ENCODE results near the gene PNPLA7. TPM values are rescaled to one million over a fixed set of nuclear protein-coding genes. Genes with fewer than 3 reads are reported as not detected.
"Not testable (repeated sequence)": the region's sequence is repeated elsewhere in the genome, so short reads cannot be mapped to it uniquely, and the experiment has no call there.

Gene PNPLA7
- total RNA-seq (2014; rRNA removed; shearing (Covaris generic); ENCODE audit: low replicate concordance): not detected in 2 replicates

GRCh38 chr9:137550231-137550621 is at the start of gene PNPLA7:
Gene PNPLA7 (minus strand): TSS chr9:137550402. CDS start chr9:137550197, 205 bp downstream.
- Histone ChIP-seq H3K9me3 (no peaks in the 10 kb centered on the region), H3K27me3 (no peaks in the 10 kb centered on the region), H3K4me3 (peak within 1 kb of the TSS; percentile 66), H3K36me3 (peaks cover 13% of the 10 kb centered on the region)
- peak; percentile 76 for DNase-seq

GRCh38 chr9:137598943-137599342 is 48.7 kb upstream of the PNPLA7 start:
- Histone ChIP-seq H3K4me3 (no peak overlapping the region), H3K36me3 (no peaks in the 10 kb centered on the region), H3K9me3 (no peaks in the 10 kb centered on the region), H3K27me3 (no peaks in the 10 kb centered on the region)
- no peak for DNase-seq

DNA sequence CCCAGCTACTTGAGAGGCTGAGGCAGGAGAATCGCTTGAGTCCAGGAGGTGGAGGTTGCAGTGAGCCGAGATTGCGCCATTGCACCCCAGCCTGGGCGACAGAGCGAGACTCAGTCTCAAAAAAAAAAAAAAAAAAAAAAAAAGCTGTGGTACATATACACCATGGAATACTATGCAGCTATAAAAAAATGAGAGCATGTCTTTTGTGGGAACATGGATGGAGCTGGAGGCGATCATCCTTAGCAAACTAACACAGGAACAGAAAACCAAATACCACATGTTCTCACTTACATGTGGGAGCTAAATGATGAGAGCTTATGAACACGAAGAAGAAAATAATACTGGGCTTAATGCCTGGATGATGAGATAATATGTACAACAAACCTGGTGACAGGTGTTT is 46.4 kb upstream of the PNPLA7 start:
- H3K27me3 ChIP-seq, DNase-seq, H3K36me3 ChIP-seq, H3K4me3 ChIP-seq, H3K9me3 ChIP-seq: not testable (repeated sequence)

DNA sequence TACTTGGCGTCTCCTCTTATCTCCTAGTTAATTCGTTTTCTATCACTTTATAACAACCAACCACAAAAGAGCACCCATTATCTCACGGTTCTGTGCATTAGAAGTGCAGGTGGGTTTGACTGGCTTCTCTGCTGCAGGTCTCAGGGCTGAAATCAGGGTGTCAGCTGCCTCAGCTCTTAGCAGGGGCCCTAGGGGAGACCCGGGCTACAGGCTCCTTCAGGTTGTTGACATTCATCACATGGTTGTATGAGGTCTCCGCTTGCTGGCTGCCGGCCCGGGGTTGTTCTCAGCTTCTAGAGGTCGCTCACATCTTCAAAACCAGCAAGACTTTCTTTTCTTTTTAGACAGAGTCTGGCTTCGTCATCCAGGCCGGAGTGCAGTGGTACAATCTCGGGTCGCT is 43.0 kb upstream of the PNPLA7 start:
- Histone ChIP-seq H3K36me3 (peaks cover 15% of the 10 kb centered on the region), H3K27me3 (no peaks in the 10 kb centered on the region), H3K9me3 (no peaks in the 10 kb centered on the region), H3K4me3 (no peak overlapping the region)
- no peak for DNase-seq

- Histone ChIP-seq H3K36me3 (peaks cover 19% of the 10 kb centered on the region), H3K9me3 (no peaks in the 10 kb centered on the region), H3K4me3 (no peak overlapping the region), H3K27me3 (no peaks in the 10 kb centered on the region)
- no peak for DNase-seq
Observed at GRCh38 chr9:137592767-137593166, 42.6 kb upstream of the PNPLA7 start.

DNA sequence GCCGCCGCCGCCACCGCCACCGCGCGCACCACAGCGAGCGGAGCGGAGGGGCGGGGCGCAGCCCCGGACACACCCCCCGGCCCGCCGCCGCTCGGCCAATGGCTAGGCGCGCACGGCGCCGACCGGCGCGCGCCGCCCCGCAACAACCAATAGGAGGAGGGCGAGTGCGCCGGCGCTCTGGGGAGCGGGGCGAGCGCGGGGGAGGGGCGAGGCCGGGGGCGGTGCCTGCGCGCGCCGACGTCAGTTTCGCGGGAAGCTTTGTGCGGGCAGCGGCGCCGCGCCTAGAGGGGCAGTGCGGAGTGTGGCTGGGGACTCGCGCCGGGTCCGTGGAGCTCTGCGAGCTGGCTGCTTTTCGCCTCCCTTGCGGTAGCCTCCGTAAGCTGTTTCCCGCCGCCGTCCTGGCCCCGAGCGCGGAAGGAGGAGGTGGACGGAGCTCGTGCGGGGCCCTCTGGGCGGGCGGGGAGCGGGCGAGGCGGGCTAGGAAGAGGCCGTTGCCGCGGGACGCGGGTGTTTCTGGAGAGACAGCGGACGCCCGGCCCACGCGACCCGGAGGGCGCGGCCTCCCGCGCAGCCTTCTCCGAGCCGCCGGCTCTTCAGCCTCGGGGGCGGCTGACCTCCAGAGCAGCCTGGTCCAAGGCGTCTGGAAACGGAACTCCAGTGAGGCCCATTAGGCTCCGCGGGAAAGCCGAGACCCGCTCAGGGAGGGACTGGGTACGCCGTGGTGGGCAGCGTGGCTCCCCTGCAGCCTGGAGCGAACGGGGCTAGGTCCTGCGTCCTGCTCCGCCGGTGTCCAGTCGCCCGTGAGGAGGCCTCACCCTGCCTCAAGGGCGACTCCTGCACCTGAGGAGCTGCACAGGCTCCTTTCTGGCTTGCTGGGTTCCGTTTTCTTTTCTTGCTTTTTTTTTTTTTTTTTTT is 40.5 kb upstream of the PNPLA7 start, which contains the start of gene ZMYND19:
Gene ZMYND19 (minus strand): TSS at position 44 of the 915 bp plus-strand sequence. CDS start 249 bp downstream, outside the sequence.
- Histone ChIP-seq H3K36me3 (peaks cover 32% of the 10 kb centered on the region), H3K27me3 (no peaks in the 10 kb centered on the region), H3K9me3 (no peaks in the 10 kb centered on the region), H3K4me3 (peak within 1 kb of the TSS; percentile 81)
- peak; percentile 80 for DNase-seq

DNA sequence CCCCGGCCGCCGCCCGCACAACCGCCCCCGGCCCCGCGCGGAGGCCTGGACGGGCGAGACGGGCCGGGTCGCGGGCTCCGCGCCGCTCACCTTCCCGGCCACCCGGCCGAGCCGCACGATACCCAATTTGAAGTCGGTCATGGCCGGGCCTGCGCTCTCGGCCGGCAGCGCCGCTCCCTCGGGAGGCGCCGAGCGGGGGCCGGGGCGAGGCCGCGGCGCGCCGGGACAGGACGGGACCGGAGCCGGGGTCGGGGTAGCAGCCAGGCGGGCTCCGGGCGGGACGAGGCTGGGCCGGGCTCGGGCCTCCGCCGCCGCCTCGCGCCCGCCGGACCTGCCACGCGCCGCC is 39.9 kb upstream of the PNPLA7 start:
- no peaks in the 10 kb centered on the region for H3K9me3 ChIP-seq
- peaks cover 32% of the 10 kb centered on the region for H3K36me3 ChIP-seq
- H3K27me3 ChIP-seq: no peaks in the 10 kb centered on the region
- H3K4me3 ChIP-seq: peak overlapping the region; percentile 70
- no peak for DNase-seq

DNA sequence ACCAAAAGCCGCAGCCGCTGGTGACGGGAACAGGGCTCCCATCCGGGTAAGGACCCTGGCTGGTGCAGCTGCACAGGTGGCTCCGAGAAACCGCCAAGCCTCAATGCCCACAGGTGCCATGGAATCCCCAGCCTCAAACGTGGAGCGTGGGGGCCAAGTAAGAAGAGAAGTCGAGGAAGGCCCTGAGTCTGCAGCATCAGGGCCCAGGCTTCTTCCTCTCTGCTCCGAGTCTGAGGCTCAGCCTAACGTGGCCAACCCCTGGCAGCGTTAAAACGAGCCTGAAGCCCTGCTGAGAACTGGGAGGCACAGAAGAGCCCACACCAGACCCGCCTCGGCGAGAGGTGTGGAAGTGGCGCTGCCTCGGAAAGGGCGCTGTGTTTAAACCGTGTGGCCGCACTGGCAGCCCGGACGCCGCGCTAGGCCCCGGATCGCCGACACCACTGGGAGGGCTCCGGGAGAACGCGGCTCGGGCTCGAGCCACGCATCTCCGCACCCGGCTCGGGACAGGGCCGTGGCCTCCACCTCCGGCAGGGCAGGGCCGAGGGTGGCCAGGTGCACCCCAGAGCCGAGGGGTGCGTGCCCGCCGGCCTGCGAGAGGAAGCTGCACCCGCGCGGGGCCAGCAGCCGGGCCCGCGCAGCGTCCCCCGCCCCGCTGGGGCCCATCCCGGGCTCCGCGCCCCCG is 39.4 kb upstream of the PNPLA7 start:
- Histone ChIP-seq H3K4me3 (peak overlapping the region; percentile 70), H3K27me3 (no peaks in the 10 kb centered on the region), H3K9me3 (no peaks in the 10 kb centered on the region), H3K36me3 (peaks cover 36% of the 10 kb centered on the region)
- no peak for DNase-seq

GRCh38 chr9:137588891-137589290 is 38.7 kb upstream of the PNPLA7 start:
- Histone ChIP-seq H3K9me3 (no peaks in the 10 kb centered on the region), H3K4me3 (peak overlapping the region; percentile 70), H3K27me3 (no peaks in the 10 kb centered on the region), H3K36me3 (peaks cover 37% of the 10 kb centered on the region)
- DNase-seq: no peak

DNA sequence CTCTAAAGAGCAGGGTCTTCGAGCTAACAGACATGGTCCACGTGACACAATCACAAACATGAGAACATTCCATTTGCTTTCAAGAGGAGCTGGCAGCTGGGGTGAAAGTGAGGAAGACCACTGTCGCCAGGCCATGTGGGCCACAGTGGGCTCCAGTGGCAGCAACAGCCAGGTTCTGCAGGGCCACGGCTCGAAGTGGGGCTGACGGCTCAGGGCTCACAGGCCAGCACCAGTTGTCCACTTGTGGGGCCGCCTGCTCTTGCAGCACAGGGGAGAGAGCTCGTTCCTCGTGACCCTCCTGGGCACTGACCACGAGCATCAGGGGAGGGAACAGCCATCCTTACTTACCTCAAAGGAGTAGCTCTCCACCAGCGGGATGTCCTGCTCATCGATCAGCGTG is 38.1 kb upstream of the PNPLA7 start:
- Histone ChIP-seq H3K36me3 (peaks cover 41% of the 10 kb centered on the region), H3K4me3 (no peak overlapping the region; the same call in 1 of the 2 replicates), H3K27me3 (no peaks in the 10 kb centered on the region), H3K9me3 (no peaks in the 10 kb centered on the region)
- no peak for DNase-seq

DNA sequence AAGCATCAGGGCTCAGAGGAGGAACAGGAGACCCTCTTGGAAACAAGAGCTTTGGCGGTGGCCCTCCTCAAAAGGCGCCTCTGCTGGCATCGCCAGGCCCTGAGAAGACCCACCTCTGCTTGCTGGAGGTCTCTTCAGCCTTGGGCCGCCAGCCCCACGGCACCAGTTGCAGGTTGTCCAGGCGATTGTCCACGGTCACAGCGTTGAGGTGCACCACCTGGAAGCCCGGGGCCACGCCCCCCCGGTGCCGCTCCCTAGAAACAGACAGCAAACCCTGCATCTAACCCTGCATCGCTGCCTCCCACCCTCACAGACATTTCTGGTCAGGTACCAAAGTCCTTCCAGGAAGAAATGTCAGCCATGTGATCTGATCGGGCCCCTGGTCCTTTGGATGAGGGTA is 36.7 kb upstream of the PNPLA7 start:
- DNase-seq: no peak
- Histone ChIP-seq H3K27me3 (no peaks in the 10 kb centered on the region), H3K36me3 (peaks cover 47% of the 10 kb centered on the region), H3K9me3 (no peaks in the 10 kb centered on the region), H3K4me3 (no peak overlapping the region)

GRCh38 chr9:137583957-137584356 is 33.8 kb upstream of the PNPLA7 start:
- no peaks in the 10 kb centered on the region for H3K9me3 ChIP-seq
- DNase-seq: no peak
- H3K27me3 ChIP-seq: no peaks in the 10 kb centered on the region
- no peak overlapping the region for H3K4me3 ChIP-seq
- peaks cover 43% of the 10 kb centered on the region for H3K36me3 ChIP-seq

DNA sequence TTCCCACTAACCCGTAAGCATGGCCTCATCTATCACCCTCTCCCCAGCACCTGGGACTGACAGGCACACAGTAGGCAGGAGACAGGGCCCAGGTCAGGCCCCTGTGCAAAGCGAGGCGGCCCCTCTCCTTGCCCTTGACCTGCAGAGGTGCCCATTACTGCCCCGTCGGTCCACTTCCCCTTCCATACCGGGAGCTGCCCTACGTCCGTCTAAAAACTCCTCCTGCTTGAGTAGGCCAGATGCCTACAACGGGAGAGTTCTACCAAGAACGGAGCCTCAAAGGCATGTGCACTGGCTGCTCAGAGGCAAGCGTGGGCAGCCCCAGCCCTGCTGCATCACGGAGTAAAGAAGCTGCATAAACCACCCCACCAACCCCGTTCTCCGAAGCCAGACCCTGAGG is 33.1 kb upstream of the PNPLA7 start:
- DNase-seq: no peak
- Histone ChIP-seq H3K4me3 (no peak overlapping the region), H3K36me3 (peaks cover 39% of the 10 kb centered on the region), H3K9me3 (no peaks in the 10 kb centered on the region), H3K27me3 (no peaks in the 10 kb centered on the region)

GRCh38 chr9:137582286-137582860 is 32.2 kb upstream of the PNPLA7 start:
- H3K4me3 ChIP-seq: no peak overlapping the region
- no peak for DNase-seq
- H3K27me3 ChIP-seq: no peaks in the 10 kb centered on the region
- peaks cover 29% of the 10 kb centered on the region for H3K36me3 ChIP-seq
- H3K9me3 ChIP-seq: no peaks in the 10 kb centered on the region

GRCh38 chr9:137581361-137582285 is 31.4 kb upstream of the PNPLA7 start:
- peaks cover 22% of the 10 kb centered on the region for H3K36me3 ChIP-seq
- H3K4me3 ChIP-seq: no peak overlapping the region
- no peaks in the 10 kb centered on the region for H3K9me3 ChIP-seq
- DNase-seq: no peak
- no peaks in the 10 kb centered on the region for H3K27me3 ChIP-seq

DNA sequence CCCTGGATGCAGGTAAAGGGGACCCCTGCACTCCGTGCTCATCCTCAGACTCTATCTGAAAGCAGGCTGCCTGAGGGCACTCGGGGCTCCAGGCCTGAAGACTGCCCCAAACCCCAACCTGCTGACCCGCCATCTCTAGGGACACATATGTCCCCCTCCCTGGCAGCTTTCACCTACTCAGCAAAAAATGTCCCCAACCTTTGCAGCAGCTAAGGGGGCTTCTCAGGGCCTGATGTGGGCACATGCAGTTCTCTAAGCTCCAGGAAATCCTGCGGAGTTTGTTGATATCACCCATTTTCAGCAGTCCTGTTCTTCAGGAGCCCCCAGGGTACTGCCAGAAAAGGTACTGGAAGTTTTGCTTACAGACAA is 30.7 kb upstream of the PNPLA7 start:
- Histone ChIP-seq H3K9me3 (no peaks in the 10 kb centered on the region), H3K4me3 (no peak overlapping the region), H3K36me3 (peaks cover 28% of the 10 kb centered on the region), H3K27me3 (no peaks in the 10 kb centered on the region)
- no peak for DNase-seq
